Ovary (tissue), 9 donors: ENCODE data around the gene UBR3. TPM values are rescaled to one million over a fixed set of nuclear protein-coding genes. Genes with fewer than 3 reads are reported as not detected.
"Not testable (repeated sequence)": the region's sequence is repeated elsewhere in the genome, so short reads cannot be mapped to it uniquely, and the experiment has no call there.

Experiments used
- DNase-seq, 5 donors: peaks; one replicate each; pipeline ENCODE4 v3.0.0-alpha.2; 2019 to 2020
- H3K27ac ChIP-seq, 2 donors: fragments of 200-600 bp; one replicate each; pipeline versions ENCODE4 v1.5.1 to v1.8.0; 2019 to 2022
- H3K27me3 ChIP-seq: fragments of 200-600 bp; one replicate; pipeline ENCODE4 v1.8.0; 2022
- H3K36me3 ChIP-seq: fragments of 200-600 bp; sonication (generic); one replicate; pipeline ENCODE4 v1.5.1; 2019
- H3K4me1 ChIP-seq: one replicate; pipeline ENCODE4 v1.8.1; 2013; ENCODE audit warnings: mild to moderate bottlenecking, moderate library complexity; ENCODE audit not compliant: insufficient read depth
- H3K4me3 ChIP-seq: fragments of 200-600 bp; sonication (generic); one replicate; pipeline ENCODE4 v1.5.1; 2017
- H3K9me3 ChIP-seq, 2 donors: fragments of 200-600 bp in 1 of 2; sonication (generic) in 1 of 2; one replicate each; pipeline versions ENCODE4 v1.5.1 to v1.8.1; 2013 to 2019; ENCODE audit warnings: mild to moderate bottlenecking in 1 of 2, moderate library complexity in 1 of 2
- EP300 ChIP-seq: sonication (generic); formaldehyde crosslinking; IDR thresholded peaks from one replicate; pipeline ENCODE4 v1.6.1; 2017; ENCODE audit warnings: antibody characterized with exemption
- POLR2A ChIP-seq: fragments of 450-650 bp; IDR thresholded peaks from one replicate; pipeline ENCODE4 v1.6.1; 2017; ENCODE audit warnings: antibody characterized with exemption, mild to moderate bottlenecking, moderate library complexity
- WGBS, 3 donors: extraction: QIAGEN DNeasy Blood & Tissue Kit in 1 of 3; methylation state at CpG; one replicate each; pipeline versions ENCODE4 v1.1.5 to v1.1.7; 2013 to 2017; 5-methylcytosine and 5-hydroxymethylcytosine counted together
- intact Hi-C, 4 donors: fragments of 100-400 bp; cut with DNase I; formaldehyde crosslinking; loops; one replicate each; pipeline versions ENCODE4 v1.11.0 to v1.15.1; 2022 to 2023
- polyA plus RNA-seq, 2 donors: library from polyadenylated mRNA; stranded (reverse); fragments of 200-250 nt in 1 of 2; fragments of 350-450 nt in 1 of 2; fragmentation: Illumina TruSeq in 1 of 2; extraction: RNeasy Lipid Tissue Mini Kit (QIAGEN cat#74804) in 1 of 2; gene quantifications; one replicate each; pipeline ENCODE4 v1.2.3, GENCODE V29; 2013 to 2014
- total RNA-seq, 7 donors: library from RNA; depleted of rRNA in 2 of 7; stranded (reverse); fragments of >200 nt in 2 of 7; fragmentation: NEBNext Ultra II Directional in 3 of 7; extraction: Animal tissue kit (Norgen Biotek cat#: 25700) in 3 of 7; gene quantifications; one replicate each; pipeline versions ENCODE4 v1.1.0 to v1.2.4, GENCODE V29; 2016 to 2023
- TF ChIP-seq, protein P1 (sequence below), 3 donors: fragments of 450-650 bp in 2 of 3; fragments of 200-600 bp in 1 of 3; IDR thresholded peaks; one replicate each; pipeline versions ENCODE4 v1.5.1 to v1.8.0; 2016 to 2022; ENCODE audit warnings: antibody characterized with exemption in 3 of 3, mild to moderate bottlenecking in 1 of 3
- donor health status: DM: no; HTN: no; CAD: no; lungs with moderate emphysema.
- donor health status: DM: no; HTN: no; CAD: no.
- donor health status: Bipolar disorder and iron deficiency.
- donor health status: DM: yes; HTN: yes; CAD: no.
- donor health status: DM: no; HTN: no; CAD: no.
- donor health status: DM: yes; HTN: yes; CAD: no.

Gene UBR3
- total and polyA plus RNA-seq, 9 donors, result 13.6 to 63.4 (median 45.1) TPM

DNA sequence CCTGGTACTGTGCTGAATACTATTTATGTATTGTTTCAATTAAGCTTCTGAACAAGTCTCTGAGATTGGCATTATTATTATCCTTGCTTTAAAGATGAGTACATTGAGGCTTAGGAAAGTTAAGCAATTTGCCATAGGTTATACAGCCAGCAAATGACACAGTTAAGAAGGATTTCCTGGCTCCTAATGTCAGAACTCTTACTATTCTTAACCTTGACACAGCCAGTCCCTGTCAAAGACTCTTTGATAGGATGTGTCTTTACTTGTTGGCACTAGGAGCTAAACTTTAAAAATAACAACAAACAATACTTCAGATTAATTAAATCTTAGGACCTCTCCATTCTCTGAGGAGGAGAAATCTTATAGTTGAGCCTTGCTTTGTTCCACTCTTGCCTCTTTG lies 70.6 kb downstream of the UBR3 start:
- H3K27ac ChIP-seq, result no peak overlapping the region
- H3K36me3 ChIP-seq, result no peaks in the 10 kb centered on the region
- H3K27me3 ChIP-seq, result no peaks in the 10 kb centered on the region
- no peaks in the 10 kb centered on the region for H3K9me3 ChIP-seq
- no peaks in the 10 kb centered on the region for H3K4me1 ChIP-seq
- no peak overlapping the region for H3K4me3 ChIP-seq
- DNase-seq, result no peak
- intact Hi-C loops, result no loop called here
- TF ChIP-seq, protein P1, sequence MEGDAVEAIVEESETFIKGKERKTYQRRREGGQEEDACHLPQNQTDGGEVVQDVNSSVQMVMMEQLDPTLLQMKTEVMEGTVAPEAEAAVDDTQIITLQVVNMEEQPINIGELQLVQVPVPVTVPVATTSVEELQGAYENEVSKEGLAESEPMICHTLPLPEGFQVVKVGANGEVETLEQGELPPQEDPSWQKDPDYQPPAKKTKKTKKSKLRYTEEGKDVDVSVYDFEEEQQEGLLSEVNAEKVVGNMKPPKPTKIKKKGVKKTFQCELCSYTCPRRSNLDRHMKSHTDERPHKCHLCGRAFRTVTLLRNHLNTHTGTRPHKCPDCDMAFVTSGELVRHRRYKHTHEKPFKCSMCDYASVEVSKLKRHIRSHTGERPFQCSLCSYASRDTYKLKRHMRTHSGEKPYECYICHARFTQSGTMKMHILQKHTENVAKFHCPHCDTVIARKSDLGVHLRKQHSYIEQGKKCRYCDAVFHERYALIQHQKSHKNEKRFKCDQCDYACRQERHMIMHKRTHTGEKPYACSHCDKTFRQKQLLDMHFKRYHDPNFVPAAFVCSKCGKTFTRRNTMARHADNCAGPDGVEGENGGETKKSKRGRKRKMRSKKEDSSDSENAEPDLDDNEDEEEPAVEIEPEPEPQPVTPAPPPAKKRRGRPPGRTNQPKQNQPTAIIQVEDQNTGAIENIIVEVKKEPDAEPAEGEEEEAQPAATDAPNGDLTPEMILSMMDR (IDR thresholded peaks at IDR 0.05), result no peak

DNA sequence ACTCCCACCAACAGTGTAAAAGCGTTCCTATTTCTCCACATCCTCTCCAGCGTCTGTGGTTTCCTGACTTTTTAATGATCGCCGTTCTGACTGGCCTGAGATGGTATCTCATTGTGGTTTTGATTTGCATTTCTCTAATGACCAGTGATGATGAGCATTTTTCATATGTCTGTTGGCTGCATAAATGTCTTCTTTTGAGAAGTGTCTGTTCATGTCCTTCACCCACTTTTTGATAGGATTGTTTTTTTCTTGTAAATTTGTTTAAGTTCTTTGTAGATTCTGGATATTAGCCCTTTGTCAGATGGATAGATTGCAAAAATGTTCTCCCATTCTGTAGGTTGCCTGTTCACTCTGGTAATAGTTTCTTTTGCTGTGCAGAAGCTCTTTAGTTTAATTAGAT lies 72.8 kb downstream of the UBR3 start:
- H3K4me3 ChIP-seq, H3K9me3 ChIP-seq, H3K27me3 ChIP-seq, H3K36me3 ChIP-seq, H3K27ac ChIP-seq, DNase-seq, intact Hi-C loops, H3K4me1 ChIP-seq: not testable (repeated sequence)
- 92 to 97% (median 94%) methylated on average over 4 of the region's 4 CpGs for WGBS, 3 donors

DNA sequence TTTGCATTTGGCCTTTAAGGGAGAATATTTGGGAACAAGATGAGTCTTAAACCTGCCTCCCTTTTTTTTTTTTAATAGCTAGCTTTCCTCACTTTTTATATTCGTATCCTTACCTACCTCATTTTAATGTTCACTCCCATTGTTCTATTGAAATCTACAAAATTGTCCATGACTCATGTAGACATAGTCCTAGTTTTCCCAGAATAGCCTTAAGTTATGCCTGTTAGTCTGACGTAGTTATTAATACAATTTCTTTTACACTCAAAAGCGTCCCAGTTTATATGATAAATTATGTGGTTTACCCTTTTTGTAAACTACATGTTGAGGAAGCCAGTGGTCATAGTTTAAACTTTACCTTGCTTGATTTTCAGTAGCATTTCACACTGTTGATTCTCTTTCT lies 73.4 kb downstream of the UBR3 start:
- Histone ChIP-seq H3K27ac (no peak overlapping the region), H3K9me3 (no peaks in the 10 kb centered on the region), H3K27me3 (no peaks in the 10 kb centered on the region), H3K36me3 (no peaks in the 10 kb centered on the region), H3K4me3 (no peak overlapping the region), H3K4me1 (no peaks in the 10 kb centered on the region)
- TF ChIP-seq, protein P1 (IDR thresholded peaks at IDR 0.05), result no peak
- TF ChIP-seq POLR2A (no peak), EP300 (no peak)
- intact Hi-C loops, result no loop called here
- no peak for DNase-seq
- WGBS, 3 donors, result 85 to 94% (median 91%) methylated on average over 3 of the region's 3 CpGs

DNA sequence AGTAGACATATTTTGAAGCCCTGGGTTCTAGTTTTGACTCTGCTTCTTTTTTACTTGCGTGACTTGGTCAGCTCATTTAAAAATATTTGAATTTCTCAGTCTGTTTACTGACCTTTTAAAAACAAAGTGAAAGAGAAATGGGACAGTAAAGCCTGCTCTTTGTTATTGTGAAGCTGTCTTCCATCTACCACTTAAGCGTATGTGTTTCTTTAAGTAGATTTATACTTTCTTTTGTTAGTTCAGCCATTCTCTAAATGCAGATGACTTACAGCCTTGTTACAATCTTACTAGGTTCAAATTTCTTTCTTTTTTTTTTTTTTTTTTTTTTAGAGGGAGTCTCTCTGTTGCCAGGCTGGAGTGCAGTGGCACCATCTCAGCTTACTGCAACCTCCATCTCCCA lies 79.5 kb downstream of the UBR3 start:
- Histone ChIP-seq H3K27ac (no peak overlapping the region), H3K36me3 (no peaks in the 10 kb centered on the region), H3K27me3 (no peaks in the 10 kb centered on the region), H3K9me3 (no peaks in the 10 kb centered on the region), H3K4me1 (no peaks in the 10 kb centered on the region), H3K4me3 (no peak overlapping the region)
- intact Hi-C loops, result no loop called here
- DNase-seq, result no peak
- 92 to 95% (median 94%) methylated on average over 2 of the region's 2 CpGs for WGBS, 3 donors
- TF ChIP-seq EP300 (no peak), POLR2A (no peak)
- TF ChIP-seq, protein P1 (IDR thresholded peaks at IDR 0.05), result no peak

DNA sequence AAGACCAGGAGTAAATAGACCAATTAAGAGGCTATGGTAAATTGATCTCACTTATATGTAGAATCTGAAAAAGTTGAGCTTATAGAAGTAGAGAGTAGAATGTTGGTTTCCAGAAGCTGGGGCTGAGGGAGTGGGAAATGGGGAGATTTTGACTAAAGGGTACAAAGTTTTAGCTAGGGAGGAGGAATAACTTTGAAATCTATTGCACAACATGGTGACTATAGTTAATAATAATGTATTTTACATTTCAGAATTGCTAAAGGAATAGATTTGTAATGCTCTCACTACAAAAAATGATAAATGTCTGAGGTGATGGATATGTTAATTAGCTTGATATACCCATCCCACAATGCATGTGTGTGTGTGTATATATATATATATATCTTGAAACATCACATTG lies 82.1 kb downstream of the UBR3 start:
- H3K36me3 ChIP-seq, result no peaks in the 10 kb centered on the region
- no peak for TF ChIP-seq EP300
- no peak for TF ChIP-seq POLR2A
- intact Hi-C loops, result no loop called here
- no peak overlapping the region for H3K27ac ChIP-seq
- no peak for DNase-seq
- H3K4me1 ChIP-seq, result no peaks in the 10 kb centered on the region
- H3K9me3 ChIP-seq, result no peaks in the 10 kb centered on the region
- H3K4me3 ChIP-seq, result no peak overlapping the region
- no peaks in the 10 kb centered on the region for H3K27me3 ChIP-seq
